Activated T-helper 1 cell treated with Interleukin-2 at 50 U/mL for 16 hours (primary cell): ENCODE measurements around the gene C6orf15.
A peak's percentile ranks its signal among the peaks of the same experiment; 100 is the strongest.

ENCODE experiments used
- DNase-seq: peaks from one replicate; pipeline ENCODE4 v3.0.0-alpha.2; 2020; ENCODE audit warnings: low read depth

Gene C6orf15

GRCh38 chr6:31107052-31107451 is 5.3 kb downstream of the C6orf15 start:
- DNase-seq: no peak

GRCh38 chr6:31103136-31103535 is 9.2 kb downstream of the C6orf15 start:
- no peak for DNase-seq

GRCh38 chr6:31098449-31098938 is 13.9 kb downstream of the C6orf15 start:
- DNase-seq: no peak

GRCh38 chr6:31096656-31097055 is 15.7 kb downstream of the C6orf15 start:
- no peak for DNase-seq

GRCh38 chr6:31096215-31096614 is 16.2 kb downstream of the C6orf15 start:
- DNase-seq: no peak

GRCh38 chr6:31094389-31094881 is 17.9 kb downstream of the C6orf15 start:
- peak; percentile 42 for DNase-seq

- no peak for DNase-seq
Measured at GRCh38 chr6:31092769-31093505, 19.4 kb downstream of the C6orf15 start.

- no peak for DNase-seq
Measured at GRCh38 chr6:31092238-31092637, 20.1 kb downstream of the C6orf15 start.

- no peak for DNase-seq
Measured at GRCh38 chr6:31091680-31092079, 20.7 kb downstream of the C6orf15 start.

- no peak for DNase-seq
Measured at GRCh38 chr6:31090973-31091364, 21.4 kb downstream of the C6orf15 start.

GRCh38 chr6:31090275-31090972 is 22.0 kb downstream of the C6orf15 start:
- DNase-seq: no peak

- DNase-seq: peak; percentile 73
Measured at GRCh38 chr6:31087494-31088089, 24.8 kb downstream of the C6orf15 start.

- DNase-seq: no peak
Measured at GRCh38 chr6:31086788-31087440, 25.5 kb downstream of the C6orf15 start.

GRCh38 chr6:31083742-31084354 is 28.5 kb downstream of the C6orf15 start:
- DNase-seq: no peak

- DNase-seq: no peak
Measured at GRCh38 chr6:31081872-31082271, 30.5 kb downstream of the C6orf15 start.

- DNase-seq: peak; percentile 35
Measured at GRCh38 chr6:31079656-31080261, 32.6 kb downstream of the C6orf15 start.

GRCh38 chr6:31076611-31077010 is 35.8 kb downstream of the C6orf15 start:
- no peak for DNase-seq

- no peak for DNase-seq
Measured at GRCh38 chr6:31075528-31075927, 36.8 kb downstream of the C6orf15 start.

- no peak for DNase-seq
Measured at GRCh38 chr6:31074401-31074800, 38.0 kb downstream of the C6orf15 start.

GRCh38 chr6:31070711-31071197 is 41.6 kb downstream of the C6orf15 start:
- DNase-seq: no peak

GRCh38 chr6:31068669-31069340 is 43.6 kb downstream of the C6orf15 start:
- peak; percentile 35 for DNase-seq
